ENCODE data around the gene MGAT4B.

The MGAT4B gene

DNA sequence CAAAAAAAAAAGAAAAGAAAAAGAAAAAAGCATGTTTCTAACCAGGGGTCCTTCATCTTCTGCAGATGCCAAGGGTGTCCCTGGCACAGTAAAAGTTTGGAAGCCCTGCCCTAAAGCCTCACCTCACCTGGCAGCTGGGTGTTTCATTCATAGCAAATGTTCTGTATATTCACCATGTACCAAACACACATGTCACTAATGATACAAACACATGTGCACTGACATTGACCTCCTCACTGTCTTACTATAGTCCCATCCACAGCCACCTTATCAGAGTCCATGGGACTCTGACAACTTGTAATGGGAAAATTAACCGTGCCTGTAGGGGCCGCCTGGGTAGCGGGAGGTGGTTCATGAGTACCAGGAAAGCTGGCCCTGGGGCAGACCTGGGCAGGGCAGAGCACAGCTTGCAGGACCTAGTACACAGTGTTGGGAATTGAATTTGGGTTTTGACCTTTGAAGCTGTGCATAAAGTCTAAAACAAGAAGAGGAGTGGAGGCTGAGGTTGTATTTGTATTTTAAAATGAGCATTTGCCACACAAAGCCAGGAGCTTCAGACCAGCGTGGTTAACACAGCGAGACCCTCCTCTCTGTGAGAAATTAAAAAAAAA lies 6.4 kb upstream of the MGAT4B start:
- DNase-seq (ENCODE audit: low read depth in 1 of 2, low spot score in 1 of 2) = no peak

DNA sequence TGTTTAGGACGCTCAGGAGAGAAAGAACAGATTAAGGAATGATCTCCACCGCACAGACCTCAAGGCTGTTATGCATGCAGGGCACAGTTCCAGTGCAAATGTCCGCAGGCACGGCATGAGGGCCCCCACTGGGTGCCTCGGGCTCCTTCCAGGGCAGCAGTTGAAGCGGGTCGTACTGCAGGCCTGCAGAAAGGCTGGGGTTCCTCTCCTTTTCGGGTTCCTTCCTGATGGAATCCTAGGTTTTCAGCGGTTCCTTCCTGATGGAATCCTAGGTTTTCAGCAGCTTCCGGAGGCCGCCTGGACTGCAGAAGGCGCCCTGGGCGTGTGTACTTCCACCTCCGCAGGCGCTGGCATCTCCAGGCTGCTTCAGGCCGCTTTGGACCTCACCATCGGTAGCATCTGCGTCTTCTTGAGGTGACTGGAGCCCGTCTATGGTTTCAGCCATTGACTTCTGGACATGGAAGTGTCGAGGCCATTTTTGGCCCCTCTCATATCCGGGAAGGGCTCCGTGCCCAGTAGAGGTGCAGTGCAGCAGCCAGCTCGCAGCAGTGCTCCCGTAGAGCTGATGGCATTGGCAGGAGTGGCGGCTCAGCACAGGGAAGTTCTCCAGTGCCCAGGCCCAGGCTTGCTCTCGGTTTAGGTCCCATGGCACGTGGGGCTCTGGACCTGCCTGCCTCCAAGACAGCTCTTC lies 5.6 kb upstream of the MGAT4B start:
- no peak for DNase-seq (ENCODE audit: low read depth in 1 of 2, low spot score in 1 of 2)

DNA sequence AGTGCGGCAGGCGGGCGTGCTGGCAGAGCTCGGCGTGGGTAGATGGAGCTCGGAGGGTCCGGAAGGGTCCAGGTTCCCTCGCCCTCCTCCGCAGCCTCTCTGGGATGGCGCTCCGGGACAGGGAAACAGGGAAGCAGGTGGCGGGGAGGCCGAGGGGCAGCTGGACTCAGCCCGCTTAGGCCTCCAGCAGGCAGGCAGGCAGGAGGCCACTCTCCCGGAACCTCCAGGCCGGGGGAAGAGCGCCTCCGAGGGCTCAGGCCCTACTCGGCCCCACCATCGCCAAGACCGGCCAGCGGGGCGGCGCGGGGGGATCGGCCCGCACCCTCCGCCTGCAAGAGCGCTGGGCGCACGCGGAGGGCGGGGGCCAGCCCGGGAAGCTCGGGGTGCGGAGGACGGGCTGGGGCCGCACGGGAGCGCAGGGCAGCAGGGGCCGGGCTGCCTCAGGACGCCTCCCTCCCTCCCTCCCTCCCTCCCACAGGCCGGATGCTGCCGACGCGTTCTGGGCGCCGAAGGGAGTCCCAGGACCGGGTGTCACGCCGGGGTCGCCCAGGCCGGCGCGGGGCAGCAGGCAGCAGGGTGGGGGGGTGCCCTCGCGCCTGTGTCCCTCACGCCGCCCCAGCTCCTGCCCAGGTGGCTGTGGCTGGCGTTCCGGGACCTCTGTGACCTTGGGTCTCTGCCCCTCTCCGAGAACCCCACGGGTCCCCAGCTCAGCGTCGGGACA lies 977 bp downstream of the MGAT4B start:
- DNase-seq (ENCODE audit: low read depth in 1 of 2, low spot score in 1 of 2) = no peak

DNA sequence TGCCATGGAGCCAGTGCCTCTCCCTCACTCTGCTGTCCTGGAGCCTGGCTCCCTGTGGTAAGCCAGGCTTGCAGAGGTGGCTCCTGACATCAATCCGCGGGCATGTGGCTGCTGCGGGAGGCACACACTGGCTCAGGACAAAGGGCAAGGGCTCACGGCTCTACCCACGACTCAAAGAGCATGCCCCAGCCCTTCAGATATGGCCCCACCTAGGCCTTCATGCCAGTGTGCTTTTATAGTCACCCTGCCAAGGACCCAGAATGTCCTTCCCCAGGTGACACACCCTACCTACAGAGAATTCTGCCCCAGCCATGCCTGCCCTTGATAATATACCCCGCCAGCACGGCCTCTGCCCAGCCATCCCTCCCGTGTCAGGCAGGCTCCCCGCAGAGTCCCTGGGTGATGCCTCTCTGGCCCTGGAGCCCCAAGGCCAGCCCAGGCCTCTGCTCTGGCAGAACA lies 1.6 kb downstream of the MGAT4B start:
- no peak for DNase-seq (ENCODE audit: low read depth in 1 of 2, low spot score in 1 of 2)

DNA sequence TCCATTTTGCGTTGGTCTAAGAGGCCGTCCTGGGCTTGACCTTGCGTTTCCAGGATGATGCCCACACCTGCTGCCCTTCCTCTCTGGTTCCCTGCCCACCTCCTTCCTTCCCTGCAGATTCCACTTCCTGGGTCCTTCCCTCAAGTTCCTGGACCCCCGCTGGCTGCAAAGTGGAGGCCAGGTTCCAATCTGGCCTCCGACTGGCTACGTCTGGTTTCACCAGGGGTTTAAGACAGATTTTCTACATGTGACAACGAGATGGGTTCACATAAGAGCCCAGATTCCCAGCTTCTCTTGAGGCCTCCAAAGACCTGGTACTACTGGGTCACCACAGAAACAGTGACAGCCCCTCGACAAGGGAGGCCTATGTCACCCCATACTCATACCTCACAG lies 2.1 kb downstream of the MGAT4B start:
- DNase-seq (ENCODE audit: low read depth in 1 of 2, low spot score in 1 of 2) = no peak

DNA sequence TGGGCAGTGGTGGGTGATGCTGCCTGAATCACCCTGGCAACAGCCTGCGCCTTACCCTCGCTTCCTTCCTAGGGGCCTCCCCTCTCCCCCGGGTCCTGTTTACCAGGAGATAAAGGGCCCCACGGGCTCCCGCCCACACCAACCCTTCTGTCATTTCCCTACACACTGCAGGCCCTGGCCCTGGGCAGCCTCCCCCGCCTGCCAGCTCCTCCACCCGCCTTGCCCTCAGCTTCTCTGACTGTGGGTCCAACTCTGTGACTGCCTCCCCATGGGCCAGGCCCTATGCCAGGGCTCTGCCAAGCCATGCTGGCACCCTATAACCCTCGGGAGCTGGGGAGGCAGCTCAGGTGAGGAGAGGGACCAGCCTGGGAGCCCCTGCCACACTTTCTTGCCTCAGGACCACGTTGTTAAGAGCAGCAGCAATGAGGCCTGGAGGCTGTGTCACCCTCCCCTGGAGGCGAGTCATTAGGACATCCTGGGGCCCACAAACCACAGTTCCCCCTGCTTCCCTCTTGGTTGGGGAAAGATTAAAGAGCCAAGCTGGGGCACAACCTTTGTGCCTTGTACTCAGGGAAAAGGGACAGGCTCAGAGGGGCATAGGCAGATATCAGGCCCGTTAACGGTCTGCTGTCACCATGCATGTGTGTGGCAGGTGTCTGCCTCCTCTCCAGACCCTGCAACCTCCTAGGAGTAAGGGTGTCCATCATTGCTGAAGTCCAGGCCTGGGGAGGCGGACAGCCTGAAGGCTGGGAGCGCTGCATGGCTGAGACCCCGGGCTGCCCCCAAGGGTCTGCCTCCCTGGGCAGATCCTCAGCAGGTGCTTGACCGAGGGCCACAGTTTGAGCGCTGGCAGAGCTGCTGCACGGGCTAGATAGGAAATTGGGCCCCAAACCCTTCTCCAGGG lies 2.8 kb downstream of the MGAT4B start:
- DNase-seq (ENCODE audit: low read depth in 1 of 2, low spot score in 1 of 2) = peak in 1 of 2 donors; percentile 36

DNA sequence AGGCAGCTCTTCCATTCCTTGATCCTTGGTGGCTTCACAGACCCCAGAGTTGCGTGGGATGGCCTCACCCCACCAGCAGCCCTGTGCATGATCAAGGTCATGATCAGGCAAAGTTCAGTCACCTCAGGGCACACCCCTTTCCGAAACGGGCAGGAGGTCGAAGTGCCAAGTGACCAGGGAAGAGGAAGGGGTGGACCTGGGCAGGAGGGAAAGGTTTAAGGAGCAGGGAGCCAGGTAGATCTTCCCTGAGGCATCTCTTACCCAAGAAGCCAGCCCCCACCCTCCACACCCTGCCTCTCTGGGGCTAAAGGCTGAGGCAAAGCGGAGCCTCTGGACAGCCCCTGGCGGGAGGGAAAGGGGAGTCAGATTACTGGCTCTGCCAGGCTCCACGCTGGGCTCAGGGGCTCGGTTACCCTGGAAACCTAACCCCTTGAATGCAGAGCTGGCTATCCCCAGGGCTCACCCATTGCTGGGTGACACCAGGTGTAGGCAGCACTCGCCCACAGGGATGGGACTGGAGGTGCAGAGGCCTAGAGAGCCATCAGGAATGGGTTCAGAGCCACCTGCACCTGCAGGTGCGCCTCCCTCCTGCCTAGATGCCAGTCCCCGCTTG lies 3.6 kb downstream of the MGAT4B start:
- DNase-seq (ENCODE audit: low read depth in 1 of 2, low spot score in 1 of 2) = no peak

DNA sequence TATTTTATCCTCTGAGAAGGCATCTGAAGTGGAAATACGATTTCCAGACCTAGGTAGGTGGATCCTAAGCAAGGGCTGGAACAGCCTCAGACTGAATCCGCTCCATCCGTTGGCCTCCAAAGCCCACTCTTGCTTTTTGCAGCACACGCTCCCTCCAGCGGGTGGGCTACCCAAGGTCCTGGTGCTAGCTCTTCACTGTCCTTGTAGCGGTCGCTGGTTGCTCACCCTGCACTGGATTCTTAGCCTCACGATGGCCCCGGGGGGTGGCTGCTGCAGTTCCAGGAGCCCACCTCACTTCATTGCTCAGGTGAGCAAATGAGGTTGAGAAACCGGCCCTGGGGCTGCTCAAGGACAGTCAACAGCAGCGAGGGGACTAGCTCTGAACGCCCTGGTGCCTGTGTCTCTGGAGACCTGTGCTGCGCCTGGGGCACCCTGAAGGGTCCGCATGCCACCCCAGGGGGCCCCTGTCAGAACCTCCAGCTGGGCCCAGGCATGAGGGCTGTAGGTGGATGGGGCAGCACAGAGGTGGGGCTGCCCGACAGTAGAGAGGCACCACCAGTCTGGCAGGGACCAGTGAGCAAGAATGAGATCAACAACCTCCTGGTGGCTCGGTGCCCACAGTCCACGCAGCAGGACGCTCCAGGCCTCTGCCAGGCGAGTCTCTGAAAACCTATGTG lies 4.3 kb downstream of the MGAT4B start:
- DNase-seq (ENCODE audit: low read depth in 1 of 2, low spot score in 1 of 2) = no peak

DNA sequence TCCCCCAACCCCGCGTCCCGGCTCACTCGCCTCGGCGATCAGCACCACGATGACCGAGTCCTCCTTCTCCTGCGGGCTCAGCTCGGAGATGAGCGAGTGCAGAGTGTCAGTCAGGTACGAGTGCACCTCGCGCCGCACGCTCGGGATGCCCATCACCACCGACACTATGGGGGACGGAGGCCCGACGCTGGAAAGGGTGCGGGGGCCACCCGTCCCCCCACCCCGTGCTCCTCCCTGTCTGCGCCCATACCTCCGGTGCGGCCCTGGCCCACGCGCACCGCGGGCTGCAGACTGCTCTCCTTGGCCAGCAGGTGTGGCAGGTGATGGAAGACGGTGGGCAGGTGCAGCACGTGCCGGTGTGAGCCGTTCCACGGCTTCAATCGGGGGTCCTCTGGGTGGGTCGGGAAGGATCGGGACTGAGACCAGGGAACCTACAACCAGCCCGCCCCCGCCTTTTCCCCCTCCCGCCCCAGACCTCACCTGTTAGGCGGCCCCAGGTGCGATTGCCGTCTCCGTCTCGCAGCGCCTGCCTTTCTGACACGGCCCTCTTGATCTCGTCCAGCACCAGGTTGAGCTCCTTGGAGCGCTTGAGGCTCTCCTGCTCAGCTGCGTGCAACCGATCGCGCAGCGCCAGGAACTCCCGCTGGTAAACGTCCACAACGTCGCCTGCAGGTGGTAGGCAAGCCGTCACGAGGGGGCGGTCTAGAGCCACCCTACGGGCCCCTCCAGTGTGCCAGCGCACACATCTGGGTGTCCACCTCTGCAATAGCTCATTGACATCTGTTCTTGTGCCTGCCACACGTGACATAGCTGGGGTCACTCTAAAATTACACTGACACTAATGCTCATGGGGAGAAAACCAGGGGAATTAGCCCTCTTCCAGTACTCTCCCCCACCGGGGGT lies 5.1 kb downstream of the MGAT4B start:
- DNase-seq (ENCODE audit: low read depth in 1 of 2, low spot score in 1 of 2) = peak; percentile 75 to 76

DNA sequence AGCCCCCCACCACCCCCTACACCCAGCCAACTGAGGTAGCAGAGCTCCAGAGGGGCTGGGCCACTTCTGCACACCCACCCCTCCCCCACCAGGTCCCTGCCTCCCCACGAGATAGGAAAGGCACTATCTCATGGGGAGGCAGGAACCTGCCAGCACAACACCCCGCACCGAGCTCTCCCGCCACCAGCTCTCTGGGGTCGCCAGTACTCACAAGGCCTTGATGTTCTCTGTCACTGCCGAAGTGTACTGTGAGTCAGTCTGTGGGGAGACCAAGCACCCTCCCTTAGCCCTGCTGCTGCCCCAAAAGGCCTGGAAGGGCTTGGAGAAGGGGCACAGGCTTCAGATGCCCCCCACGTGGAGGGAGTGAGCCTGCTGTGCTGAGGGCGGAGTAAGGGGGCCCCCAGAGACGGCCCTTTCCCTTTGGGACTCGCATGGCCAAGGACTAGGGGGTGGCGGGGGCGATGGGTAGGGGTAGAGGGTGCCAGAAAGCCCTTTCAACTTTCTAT lies 5.9 kb downstream of the MGAT4B start:
- DNase-seq (ENCODE audit: low read depth in 1 of 2, low spot score in 1 of 2) = no peak

DNA sequence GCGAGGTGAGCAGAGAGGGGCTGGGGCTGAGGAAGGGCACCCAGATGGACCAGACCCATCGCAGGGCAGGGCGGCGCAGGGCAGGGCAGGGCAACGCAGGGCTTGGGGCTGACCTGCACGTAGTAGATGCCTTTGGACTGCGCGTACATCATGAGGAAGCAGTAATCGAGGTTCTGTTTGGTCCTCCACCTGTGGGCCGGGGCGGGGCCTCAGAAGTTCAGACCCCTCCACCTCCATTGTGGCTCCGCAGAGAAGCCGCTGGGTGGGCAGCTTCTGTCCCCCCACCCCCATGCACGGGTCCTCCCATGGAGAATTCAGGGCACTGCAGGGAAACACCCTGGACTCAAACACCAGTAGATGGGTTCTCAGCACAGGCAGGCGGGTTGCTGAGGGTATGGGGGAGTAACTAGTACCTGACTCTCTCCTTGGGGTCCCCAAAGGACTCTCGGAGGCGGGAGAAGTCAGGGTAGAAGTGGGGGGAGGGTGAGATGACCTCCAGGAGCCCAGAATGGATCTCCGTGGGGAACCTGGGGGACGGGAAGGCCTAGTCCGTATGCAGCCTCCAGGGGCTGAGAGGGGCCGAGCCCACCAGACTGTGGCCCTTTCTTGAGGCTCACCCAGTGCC lies 6.5 kb downstream of the MGAT4B start:
- no peak for DNase-seq (ENCODE audit: low read depth in 1 of 2, low spot score in 1 of 2)

DNA sequence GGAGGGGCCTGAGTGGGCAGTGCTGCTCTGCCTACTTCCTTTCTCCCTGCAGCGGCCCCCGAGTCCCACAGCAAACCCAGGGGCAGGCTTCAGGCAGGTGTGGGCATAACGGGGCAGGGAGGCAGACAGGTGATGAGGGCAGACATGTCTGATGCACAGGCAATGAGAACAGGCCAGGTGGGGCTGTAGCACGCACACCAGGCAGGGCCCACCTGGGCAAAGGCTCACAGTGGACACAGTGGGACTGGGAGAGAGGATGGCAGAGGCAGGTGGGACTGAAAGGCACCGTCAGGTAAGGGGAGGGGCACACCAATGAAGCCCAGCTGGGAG lies 7.1 kb downstream of the MGAT4B start:
- no peak for DNase-seq (ENCODE audit: low read depth in 1 of 2, low spot score in 1 of 2)

DNA sequence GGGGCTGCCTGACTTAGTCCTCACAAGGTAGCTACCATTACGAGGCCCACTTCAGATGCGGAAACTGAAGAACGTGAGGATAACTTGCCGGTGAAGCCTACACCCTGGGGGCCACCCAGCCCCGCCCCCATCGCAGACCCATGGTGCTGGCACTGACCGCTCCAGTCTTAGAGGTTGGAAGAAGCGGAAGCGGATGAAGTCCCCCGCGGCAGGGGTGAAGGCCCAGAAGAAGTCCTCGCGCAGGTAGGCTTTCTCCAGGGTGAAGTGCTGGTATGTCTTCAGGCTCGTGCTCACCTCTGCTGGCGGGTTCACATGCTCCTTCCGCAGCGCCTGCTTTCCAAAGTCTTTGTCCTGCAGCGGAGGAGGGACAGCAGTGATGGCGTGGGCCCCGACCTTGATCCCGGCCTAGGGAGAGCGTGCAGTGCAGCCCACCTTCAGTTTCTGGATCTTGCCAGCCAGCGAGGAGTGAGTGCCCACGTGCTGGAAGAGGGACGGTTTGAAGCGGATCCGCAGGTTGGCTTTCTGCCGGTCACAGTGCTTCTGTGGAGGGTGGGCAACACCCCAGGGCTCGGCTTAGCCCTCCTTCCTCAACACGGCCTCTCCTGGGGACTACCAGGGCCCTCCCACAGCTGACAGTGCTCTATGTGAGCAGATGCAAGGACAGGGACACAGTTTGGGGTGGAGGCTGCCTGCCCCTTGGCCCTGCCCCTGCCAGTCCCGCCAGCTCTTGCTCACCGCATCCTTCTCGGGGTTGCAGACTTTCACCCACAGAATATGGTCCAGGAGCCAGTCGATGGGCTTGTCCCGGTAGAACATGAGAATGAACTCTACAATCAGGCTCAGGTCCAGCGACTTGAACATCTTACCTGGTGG lies 7.7 kb downstream of the MGAT4B start:
- no peak for DNase-seq (ENCODE audit: low read depth in 1 of 2, low spot score in 1 of 2)

DNA sequence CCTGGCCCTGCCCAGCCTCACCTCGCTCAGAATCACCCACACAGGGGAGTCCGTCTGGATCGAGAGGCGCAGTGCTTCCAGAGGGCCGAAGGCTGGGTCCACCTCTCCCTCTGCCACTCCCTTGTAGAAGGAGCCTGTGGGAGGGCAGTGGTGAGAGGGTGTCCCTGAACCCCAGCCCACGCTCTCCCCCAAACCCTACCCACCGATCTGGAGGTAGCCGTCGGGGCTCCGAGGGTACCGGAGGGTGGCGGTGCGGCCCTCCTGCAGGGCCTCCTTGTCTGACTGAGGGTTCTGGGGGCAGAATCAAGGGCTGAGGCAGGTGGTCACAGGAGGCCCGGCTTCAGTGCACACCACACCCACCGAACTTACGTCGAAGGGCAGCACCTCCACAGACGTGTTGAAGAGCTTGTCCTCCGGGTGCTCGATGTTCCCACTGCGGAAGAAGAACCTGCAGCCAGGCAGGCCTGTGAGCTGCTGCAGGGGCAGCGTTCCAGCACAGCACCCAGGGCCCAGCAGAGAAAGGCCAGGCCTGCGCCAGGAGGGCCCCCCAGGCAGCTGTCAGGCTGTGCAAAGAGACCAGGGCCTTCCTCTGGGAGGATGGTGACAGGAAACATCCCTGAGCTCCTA lies 8.4 kb downstream of the MGAT4B start:
- DNase-seq (ENCODE audit: low read depth in 1 of 2, low spot score in 1 of 2) = no peak

DNA sequence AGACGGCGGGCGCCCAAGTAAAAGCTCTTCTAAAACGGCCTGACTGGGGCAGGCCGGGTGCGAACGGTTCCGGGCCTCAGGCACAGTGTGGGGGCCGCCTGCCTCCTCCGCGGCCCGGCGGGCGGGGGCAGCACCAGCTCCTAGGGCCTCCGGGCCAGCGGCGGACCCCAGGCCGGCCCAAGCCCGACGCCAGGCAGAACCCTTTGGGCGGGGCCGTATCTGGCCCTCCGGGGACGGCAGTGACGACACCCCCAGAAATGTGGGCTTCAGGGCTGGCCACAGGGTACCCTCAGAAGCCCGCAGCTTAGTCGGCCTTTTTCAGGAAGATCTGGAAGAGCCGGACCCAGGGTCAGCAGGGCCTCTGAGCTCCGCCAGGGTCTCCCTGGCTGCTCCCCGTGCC lies 8.9 kb downstream of the MGAT4B start:
- no peak for DNase-seq (ENCODE audit: low read depth in 1 of 2, low spot score in 1 of 2)

DNA sequence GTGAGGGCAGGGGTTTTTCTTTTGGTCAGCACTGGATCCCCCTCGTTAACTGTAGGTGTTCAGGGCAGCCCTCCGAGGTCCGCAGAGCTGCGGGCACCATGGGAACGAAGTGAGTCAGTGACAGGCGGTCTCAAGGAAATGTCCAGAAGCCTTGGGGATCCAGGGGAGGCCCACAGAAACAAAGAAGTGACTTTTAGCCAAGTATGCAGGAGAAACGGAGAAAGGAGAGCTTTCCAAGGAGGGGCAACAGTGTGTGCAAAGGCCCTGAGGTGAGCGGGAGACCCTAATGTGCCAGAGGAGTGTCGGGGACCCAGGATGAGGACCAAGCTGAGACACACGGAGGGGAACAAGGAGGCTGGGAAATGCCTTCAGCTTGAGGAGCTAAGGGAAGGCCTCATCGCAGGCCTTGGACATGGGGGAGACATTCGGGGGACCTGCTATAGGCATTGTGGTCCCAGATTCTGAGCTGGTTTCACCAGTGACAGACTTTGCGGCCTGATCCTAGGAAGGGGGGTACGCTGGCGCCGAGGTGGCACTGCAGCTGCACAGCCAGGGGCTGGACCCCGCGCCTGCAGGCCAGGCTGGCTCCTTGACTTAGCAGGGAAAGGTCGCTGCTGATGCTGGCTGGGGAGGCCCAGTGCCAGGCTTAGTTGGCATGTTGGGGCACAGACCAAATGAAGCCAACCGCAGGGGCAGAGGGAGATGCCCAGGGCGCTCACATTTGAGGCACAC lies 9.6 kb downstream of the MGAT4B start:
- DNase-seq (ENCODE audit: low read depth in 1 of 2, low spot score in 1 of 2) = no peak

Measured in activated CD4-positive, alpha-beta T cell treated with anti-CD3 and anti-CD28 coated beads, Interleukin-2, amount 50 U/mL, for 24 hours (primary cell).